Left ventricle myocardium inferior (tissue), 1 donor: ENCODE data around the gene SPINK9. TPM values are rescaled to one million over a fixed set of nuclear protein-coding genes. Genes with fewer than 3 reads are reported as not detected.
"Not testable (repeated sequence)": the region's sequence is repeated elsewhere in the genome, so short reads cannot be mapped to it uniquely, and the experiment has no call there.

ENCODE experiments used
- DNase-seq: peaks from one replicate; pipeline ENCODE4 v3.0.0-alpha.2; 2020
- H3K27ac ChIP-seq: fragments of 200-600 bp; replicated peaks from 2 replicates; pipeline ENCODE4 v1.8.0; 2021
- H3K27me3 ChIP-seq: fragments of 200-600 bp; 2 replicates; pipeline ENCODE4 v1.8.0; 2021; ENCODE audit warnings: low read depth
- H3K36me3 ChIP-seq: fragments of 200-600 bp; 2 replicates; pipeline ENCODE4 v1.8.0; 2021
- H3K4me1 ChIP-seq: fragments of 200-600 bp; 2 replicates; pipeline ENCODE4 v1.8.0; 2021
- H3K4me3 ChIP-seq: fragments of 200-600 bp; 2 replicates; pipeline ENCODE4 v1.8.0; 2021; ENCODE audit warnings: mild to moderate bottlenecking, moderate library complexity
- H3K9me3 ChIP-seq: fragments of 200-600 bp; replicated peaks from 2 replicates; pipeline ENCODE4 v1.8.0; 2021
- CTCF ChIP-seq: fragments of 200-600 bp; IDR thresholded peaks from 2 replicates; pipeline ENCODE4 v1.8.0; 2021; ENCODE audit warnings: antibody characterized with exemption, mild to moderate bottlenecking, borderline replicate concordance
- intact Hi-C: fragments of 100-400 bp; cut with micrococcal nuclease; formaldehyde crosslinking; loops from one replicate; pipeline ENCODE4 v1.11.0; 2022
- total RNA-seq: library from RNA; stranded (reverse); fragmentation: NEBNext Ultra II Directional; extraction: Animal tissue kit (Norgen Biotek cat#: 25700); gene quantifications from one replicate; pipeline ENCODE4 v1.2.1, GENCODE V29; 2021
- donor health status: DM: no; HTN: yes; CAD: no; lungs with severe emphysema.

SPINK9 gene
- total RNA-seq, 1 donor from 2014 or later: not detected

GRCh38 chr5:148309746-148310145 lies 25.6 kb upstream of the SPINK9 start:
- Histone ChIP-seq H3K27ac (no peak overlapping the region), H3K36me3 (no peaks in the 10 kb centered on the region), H3K27me3 (no peaks in the 10 kb centered on the region), H3K9me3 (no peaks in the 10 kb centered on the region), H3K4me1 (peaks cover 4% of the 10 kb centered on the region), H3K4me3 (no peak overlapping the region)
- intact Hi-C loops: no loop called here
- no peak for DNase-seq
- TF ChIP-seq CTCF: no peak

- intact Hi-C loops: no loop called here
Measured at GRCh38 chr5:148311484-148311883, 23.9 kb upstream of the SPINK9 start.

GRCh38 chr5:148312153-148312552 lies 23.2 kb upstream of the SPINK9 start, which contains the start of gene SPINK7:
TSS of gene SPINK7 (plus strand) at chr5:148312423. CDS start at chr5:148312484, 61 bp downstream.
- no peaks in the 10 kb centered on the region for H3K9me3 ChIP-seq
- no peak within 1 kb of the TSS for H3K4me3 ChIP-seq
- no peaks in the 10 kb centered on the region for H3K36me3 ChIP-seq
- peaks cover 11% of the 10 kb centered on the region for H3K4me1 ChIP-seq
- TF ChIP-seq CTCF: no peak
- intact Hi-C loops: no loop called here
- H3K27ac ChIP-seq: no peak within 1 kb of the TSS
- DNase-seq: no peak
- no peaks in the 10 kb centered on the region for H3K27me3 ChIP-seq

More at GRCh38 chr5:148311484-148311883, 23.9 kb upstream of the SPINK9 start:
- TF ChIP-seq CTCF: no peak
- Histone ChIP-seq H3K9me3 (no peaks in the 10 kb centered on the region), H3K36me3 (no peaks in the 10 kb centered on the region), H3K4me1 (peaks cover 11% of the 10 kb centered on the region), H3K27me3 (no peaks in the 10 kb centered on the region), H3K4me3 (no peak overlapping the region), H3K27ac (no peak overlapping the region)
- DNase-seq: no peak

- Histone ChIP-seq H3K27ac (no peak overlapping the region), H3K9me3 (no peaks in the 10 kb centered on the region), H3K36me3 (no peaks in the 10 kb centered on the region), H3K4me3 (no peak overlapping the region), H3K27me3 (no peaks in the 10 kb centered on the region), H3K4me1 (peaks cover 11% of the 10 kb centered on the region)
- intact Hi-C loops: no loop called here
- TF ChIP-seq CTCF: no peak
- no peak for DNase-seq
Measured at GRCh38 chr5:148314187-148314586, 21.2 kb upstream of the SPINK9 start.

GRCh38 chr5:148314731-148315130 lies 20.6 kb upstream of the SPINK9 start:
- Histone ChIP-seq H3K27me3 (no peaks in the 10 kb centered on the region), H3K36me3 (no peaks in the 10 kb centered on the region), H3K4me3 (no peak overlapping the region), H3K4me1 (peaks cover 11% of the 10 kb centered on the region), H3K9me3 (no peaks in the 10 kb centered on the region), H3K27ac (peak overlapping the region; percentile 43)
- intact Hi-C loops: no loop called here
- TF ChIP-seq CTCF: no peak
- DNase-seq: no peak

GRCh38 chr5:148320011-148320963 lies 15.1 kb upstream of the SPINK9 start:
- DNase-seq, H3K36me3 ChIP-seq, H3K9me3 ChIP-seq, H3K27me3 ChIP-seq, H3K4me1 ChIP-seq, intact Hi-C loops: not testable (repeated sequence)
- H3K27ac ChIP-seq: peak overlapping the region; percentile 19
- peak overlapping the region; percentile 57 for H3K4me3 ChIP-seq
